ES-I3 (cell line): ENCODE results near the gene BACH2.
A peak's percentile ranks its signal among the peaks of the same experiment; 100 is the strongest.
"Not testable (repeated sequence)": the region's sequence is repeated elsewhere in the genome, so short reads cannot be mapped to it uniquely, and the experiment has no call there.

ENCODE experiments used
- H3K36me3 ChIP-seq: 2 replicates; pipeline ENCODE4 v1.6.1; 2013; ENCODE audit warnings: mild to moderate bottlenecking, low read length, control low read depth, moderate library complexity; ENCODE audit not compliant: insufficient read depth
- H3K4me1 ChIP-seq: 2 replicates; pipeline ENCODE4 v1.6.1; 2013; ENCODE audit warnings: mild to moderate bottlenecking, control low read depth, low read length; ENCODE audit not compliant: insufficient read depth
- H3K9ac ChIP-seq: 2 replicates; pipeline ENCODE4 v1.6.1; 2013; ENCODE audit warnings: low read depth, mild to moderate bottlenecking, low read length, moderate library complexity
- H3K9me3 ChIP-seq: 2 replicates; pipeline ENCODE4 v1.6.1; 2013; ENCODE audit warnings: mild to moderate bottlenecking, low read length, moderate library complexity; ENCODE audit not compliant: control insufficient read depth, insufficient read depth

Gene BACH2

DNA sequence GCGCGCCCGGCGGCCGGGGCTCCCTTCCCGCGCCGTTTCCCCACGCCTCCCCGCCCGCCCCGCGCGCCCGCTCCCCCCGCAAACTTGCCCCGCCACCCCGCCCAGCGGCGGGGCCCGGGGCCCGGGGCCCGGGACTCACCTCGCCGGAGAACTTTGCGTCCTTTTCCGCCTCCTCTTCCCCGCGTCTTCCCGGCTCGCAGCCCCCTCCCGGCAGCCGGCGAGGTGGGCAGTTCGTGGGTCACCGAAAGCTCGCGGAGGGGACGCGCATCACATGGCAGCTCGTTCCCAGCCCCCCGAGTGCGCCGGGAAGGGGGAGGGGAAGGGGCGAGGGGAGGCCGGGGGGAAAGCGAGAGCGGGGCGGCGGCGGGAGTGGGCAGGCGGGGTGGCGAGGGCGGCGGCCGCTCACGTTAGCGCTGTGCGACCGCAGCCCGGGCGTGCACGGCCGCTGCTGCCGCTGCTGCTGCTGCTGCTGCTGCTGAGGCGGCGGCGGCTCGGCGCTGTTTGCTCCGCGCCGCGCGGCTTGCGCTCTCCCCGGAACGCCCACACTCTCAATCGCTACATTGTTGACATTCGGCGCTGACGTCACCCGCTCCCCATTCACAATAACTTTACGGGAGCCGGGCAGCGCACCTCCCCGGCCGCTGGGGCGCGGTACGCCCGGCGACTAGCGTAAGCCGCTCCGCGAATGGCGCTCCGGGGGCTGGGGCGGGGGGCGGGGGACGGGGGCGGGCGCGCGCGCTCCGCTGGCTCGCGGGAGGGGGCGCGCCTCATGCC, at the start of gene BACH2:
TSS of gene BACH2 (minus strand) at position 503 of the 774 bp plus-strand sequence. CDS start 287,999 bp downstream, outside the sequence.
- no peaks in the 10 kb centered on the region for H3K36me3 ChIP-seq
- H3K9ac ChIP-seq, result peak within 1 kb of the TSS; percentile 80
- H3K4me1 ChIP-seq, result peaks cover 12% of the 10 kb centered on the region; the same call in 1 of the 2 replicates
- H3K9me3 ChIP-seq, result no peaks in the 10 kb centered on the region

DNA sequence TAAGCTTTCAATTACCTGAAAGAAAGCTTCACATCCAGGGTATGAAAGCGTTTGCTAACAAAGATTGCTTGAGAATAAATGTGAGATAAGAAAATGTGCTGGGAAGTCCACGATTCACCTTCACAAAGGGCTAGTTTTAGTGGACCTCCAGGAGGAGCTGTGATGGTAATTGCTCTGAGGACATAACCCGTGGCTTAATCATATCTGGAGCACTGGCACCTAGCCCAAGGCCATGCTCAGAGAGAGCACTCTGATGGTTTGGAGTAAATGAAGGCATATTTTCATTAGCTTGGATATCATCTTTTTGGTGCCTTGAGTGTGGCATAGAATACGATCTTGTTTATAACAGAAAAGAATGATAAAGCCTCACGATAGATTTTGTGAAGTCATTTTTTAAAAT, 46.9 kb upstream of the BACH2 start:
- Histone ChIP-seq H3K36me3 (no peaks in the 10 kb centered on the region), H3K9me3 (no peaks in the 10 kb centered on the region), H3K9ac (no peak overlapping the region), H3K4me1 (no peaks in the 10 kb centered on the region)

DNA sequence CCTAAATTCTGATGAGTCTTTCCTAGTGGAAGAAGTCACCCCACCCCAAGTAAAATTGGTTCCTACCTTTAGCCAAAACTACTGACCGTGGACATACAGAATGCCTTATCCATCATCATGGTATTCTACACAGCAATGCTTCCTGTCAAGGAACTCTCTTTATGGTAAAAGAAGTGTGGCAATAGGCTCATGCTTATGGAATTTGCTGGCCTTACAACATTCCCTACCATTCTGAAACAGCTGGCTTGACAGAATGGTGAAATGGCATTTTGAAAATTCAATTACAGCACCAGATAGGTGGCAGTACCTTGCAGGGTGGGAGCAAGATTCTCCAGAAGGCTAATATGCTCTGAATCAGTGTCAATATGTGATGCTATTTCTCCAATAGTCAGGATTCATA, 41.8 kb upstream of the BACH2 start:
- Histone ChIP-seq H3K9me3 (no peaks in the 10 kb centered on the region), H3K4me1 (no peaks in the 10 kb centered on the region), H3K9ac (no peak overlapping the region), H3K36me3 (no peaks in the 10 kb centered on the region)

DNA sequence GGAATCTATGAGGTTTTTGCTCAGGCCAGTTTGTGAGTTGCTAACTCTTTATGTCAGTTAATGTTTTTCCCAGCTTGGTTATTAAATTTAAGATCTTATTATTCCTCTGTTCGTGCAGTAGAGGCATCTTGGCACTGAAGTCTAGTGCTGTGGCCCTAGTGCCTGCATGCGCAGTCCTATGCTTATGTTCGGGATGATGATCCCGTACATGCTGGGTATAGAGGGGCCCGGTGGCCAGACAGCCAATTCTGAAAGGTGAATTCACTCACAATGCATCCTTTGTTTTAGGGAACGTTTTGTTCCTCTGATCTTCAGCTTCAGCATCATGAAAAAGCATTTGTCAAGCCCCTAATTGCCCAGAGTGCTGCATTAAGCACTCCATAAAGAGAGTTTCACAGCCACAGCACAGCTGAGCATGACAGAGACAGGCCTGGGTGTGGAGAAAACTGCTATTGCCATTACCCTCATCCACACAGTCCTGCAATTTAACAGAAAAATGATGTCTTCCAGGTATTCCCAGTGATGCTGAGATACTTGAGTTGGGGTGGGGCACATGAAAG, 39.8 kb upstream of the BACH2 start:
- H3K9me3 ChIP-seq, result no peaks in the 10 kb centered on the region
- no peak overlapping the region for H3K9ac ChIP-seq
- no peaks in the 10 kb centered on the region for H3K36me3 ChIP-seq
- H3K4me1 ChIP-seq, result no peaks in the 10 kb centered on the region

DNA sequence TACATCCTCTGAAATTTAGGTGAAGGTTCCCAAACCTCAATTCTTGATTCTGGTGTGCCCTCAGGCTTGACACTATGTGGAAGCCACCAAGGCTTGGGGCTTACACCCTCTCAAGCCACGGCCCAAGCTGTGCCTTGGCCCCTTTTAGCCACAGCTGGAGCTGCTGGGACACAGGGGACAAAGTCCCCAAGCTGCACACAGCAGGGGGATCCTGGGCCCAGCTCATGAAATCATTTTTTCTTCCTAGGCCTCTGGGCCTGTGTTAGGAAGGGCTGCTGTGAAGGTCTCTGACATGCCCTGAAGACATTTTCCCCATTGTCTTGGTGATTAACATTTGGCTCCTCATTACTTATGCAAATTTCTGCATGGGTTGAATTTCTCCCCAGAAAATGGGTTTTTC, 37.3 kb upstream of the BACH2 start:
- no peaks in the 10 kb centered on the region for H3K9me3 ChIP-seq
- no peaks in the 10 kb centered on the region for H3K36me3 ChIP-seq
- peaks cover 8% of the 10 kb centered on the region for H3K4me1 ChIP-seq
- H3K9ac ChIP-seq, result no peak overlapping the region

DNA sequence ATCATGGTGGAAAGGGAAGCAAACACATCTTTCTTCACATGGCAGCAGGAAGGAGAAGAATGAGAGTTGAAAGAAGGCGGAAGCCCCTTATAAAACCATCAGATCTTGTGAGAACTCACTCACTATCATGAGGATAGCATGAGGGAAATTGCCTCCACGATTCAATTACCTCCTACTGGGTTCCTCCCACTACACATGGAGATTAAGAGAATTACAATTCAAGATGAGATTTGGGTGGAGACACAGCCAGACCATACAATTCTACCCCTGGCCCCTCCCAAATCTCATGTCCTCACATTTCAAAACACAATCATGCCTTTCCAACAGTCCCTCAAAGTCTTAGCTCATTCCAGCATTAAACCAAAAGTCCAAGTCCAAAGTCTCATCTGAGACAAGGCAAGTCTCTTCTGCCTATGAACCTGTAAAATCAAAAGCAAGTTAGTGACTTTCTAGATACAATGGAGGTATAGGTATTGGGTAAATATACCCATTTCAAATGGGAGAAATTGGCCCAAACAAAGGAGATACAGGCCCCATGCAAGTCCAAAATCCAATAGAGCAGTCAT, 36.4 kb upstream of the BACH2 start:
- H3K4me1 ChIP-seq, result peaks cover 11% of the 10 kb centered on the region
- H3K36me3 ChIP-seq, H3K9ac ChIP-seq, H3K9me3 ChIP-seq: not testable (repeated sequence)

DNA sequence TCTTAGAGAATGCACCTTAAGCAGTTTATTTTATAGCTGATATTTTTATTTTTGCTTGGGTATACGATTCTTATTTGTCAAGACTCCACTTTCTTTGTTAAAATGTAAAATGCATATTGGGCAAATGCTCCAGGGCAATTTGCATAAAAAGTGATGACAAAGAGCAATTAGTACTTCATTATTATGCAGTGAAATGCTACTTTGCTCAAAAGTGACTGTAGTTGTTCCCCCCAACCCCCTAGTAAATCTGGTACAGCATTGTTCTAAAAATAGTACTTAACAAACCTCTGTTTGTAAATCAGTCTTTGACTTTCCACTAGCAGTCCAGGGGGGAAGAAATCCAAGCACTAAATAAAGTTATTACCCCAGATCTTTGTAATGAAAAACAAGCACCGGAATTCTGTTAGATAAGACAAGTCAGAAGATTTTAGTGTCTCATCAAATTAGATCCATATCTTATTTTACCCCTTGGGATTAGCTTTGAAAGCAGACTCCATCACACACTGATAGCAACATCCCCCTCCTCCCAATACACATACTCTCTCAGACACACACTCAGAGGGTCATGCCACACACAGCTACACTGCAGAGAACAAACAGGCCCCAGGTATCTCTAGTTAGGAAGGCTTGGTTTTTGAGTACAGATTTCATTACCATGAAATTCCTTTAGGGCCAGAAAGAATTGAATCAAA, 32.9 kb upstream of the BACH2 start:
- H3K9ac ChIP-seq, result no peak overlapping the region
- H3K9me3 ChIP-seq, result no peaks in the 10 kb centered on the region
- H3K36me3 ChIP-seq, result no peaks in the 10 kb centered on the region
- H3K4me1 ChIP-seq, result peaks cover 11% of the 10 kb centered on the region

DNA sequence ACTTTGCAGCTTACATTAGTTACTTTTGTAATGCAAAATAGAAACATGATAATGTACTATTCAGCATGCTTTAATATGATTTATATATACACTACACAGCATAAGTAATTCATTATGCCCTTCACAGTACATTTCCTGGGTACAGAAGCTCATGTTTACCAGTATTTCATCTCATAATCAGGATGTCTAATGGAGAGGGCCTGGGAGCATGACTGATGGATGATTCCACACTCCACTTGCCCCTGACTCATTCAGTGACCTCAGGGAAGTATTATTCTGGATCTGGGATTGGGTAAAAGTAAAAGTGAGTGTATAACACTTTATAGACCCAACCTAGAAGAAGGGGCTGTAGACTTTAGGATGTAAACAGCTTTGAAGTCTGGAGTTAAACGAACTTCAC, 31.4 kb upstream of the BACH2 start:
- H3K9ac ChIP-seq, result no peak overlapping the region
- no peaks in the 10 kb centered on the region for H3K36me3 ChIP-seq
- no peaks in the 10 kb centered on the region for H3K9me3 ChIP-seq
- peaks cover 11% of the 10 kb centered on the region for H3K4me1 ChIP-seq

DNA sequence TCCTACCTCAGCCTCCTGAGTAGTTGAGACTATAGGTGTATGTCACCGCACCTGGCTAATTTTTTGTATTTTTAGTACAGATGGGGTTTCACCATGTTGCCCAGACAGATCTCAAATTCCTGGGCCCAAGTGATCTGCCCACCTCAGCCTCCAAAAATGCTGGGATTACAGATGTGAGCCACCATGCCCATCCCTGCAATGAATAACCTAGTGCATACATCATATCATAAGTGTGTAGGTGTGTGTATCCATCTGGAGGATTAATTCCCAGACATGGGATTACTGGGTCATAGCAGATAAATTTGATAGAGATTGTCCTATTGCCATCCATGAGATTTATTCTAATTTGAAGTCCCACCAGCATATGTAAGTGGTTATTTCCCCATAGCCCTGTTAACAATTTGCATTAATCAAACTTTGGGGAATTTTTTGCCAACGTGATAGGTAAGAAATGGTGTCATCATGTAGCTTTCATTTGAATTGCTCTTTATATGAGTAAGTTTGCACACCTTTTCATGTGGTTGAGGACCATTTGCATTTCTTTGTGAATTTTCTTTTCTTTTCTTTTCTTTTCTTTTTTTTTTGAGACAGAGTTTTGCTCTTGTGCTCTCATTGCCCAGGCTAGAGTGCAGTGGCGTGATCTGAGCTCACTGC, 29.9 kb upstream of the BACH2 start:
- Histone ChIP-seq H3K36me3 (no peaks in the 10 kb centered on the region), H3K4me1 (peaks cover 11% of the 10 kb centered on the region), H3K9ac (no peak overlapping the region), H3K9me3 (no peaks in the 10 kb centered on the region)

DNA sequence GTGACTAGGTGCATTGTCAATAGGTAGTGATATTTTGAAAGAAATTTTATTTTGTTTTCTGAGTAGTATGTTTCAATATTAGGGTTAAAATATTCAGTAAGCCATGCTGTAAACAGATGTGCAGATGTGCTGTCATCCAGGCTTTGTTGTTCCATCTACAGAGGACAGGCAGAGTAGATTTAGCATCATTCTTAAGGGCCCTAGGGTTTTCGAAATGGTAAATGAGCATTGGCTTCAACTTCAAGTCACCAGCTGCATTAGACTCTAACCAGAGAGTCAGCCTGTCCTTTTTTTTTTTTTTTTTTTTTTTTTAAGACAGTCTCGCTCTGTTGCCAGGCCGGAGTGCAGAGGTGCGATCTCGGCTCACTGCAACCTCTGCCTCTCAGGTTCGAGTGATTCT, 27.1 kb upstream of the BACH2 start:
- Histone ChIP-seq H3K9ac (no peak overlapping the region), H3K36me3 (no peaks in the 10 kb centered on the region), H3K9me3 (no peaks in the 10 kb centered on the region), H3K4me1 (peaks cover under 1% of the 10 kb centered on the region; the same call in 1 of the 2 replicates)

DNA sequence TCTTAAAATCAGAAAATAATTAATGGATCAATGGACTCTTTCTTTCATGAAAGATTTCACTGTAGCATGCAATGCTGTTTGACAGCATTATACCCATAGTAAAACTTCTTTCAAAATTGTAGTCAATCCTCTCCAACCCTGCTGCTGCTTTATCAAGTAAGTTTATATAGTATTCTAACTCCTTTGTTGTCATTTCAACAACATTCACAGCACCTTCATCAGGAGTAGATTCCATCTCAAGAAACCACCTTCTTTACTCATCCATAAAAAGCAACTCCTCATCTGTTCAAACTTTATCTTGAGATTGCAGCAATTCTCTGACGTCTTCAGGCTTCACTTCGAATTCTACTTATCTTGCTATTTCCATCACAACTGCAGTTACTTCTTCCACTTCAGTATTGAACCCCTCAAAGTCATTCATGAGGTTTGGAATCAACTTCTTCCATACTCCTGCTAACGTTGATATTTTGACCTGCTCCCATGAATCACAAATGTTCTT, 26.4 kb upstream of the BACH2 start:
- H3K4me1 ChIP-seq, result no peaks in the 10 kb centered on the region
- H3K36me3 ChIP-seq, result no peaks in the 10 kb centered on the region
- H3K9ac ChIP-seq, result no peak overlapping the region
- no peaks in the 10 kb centered on the region for H3K9me3 ChIP-seq

DNA sequence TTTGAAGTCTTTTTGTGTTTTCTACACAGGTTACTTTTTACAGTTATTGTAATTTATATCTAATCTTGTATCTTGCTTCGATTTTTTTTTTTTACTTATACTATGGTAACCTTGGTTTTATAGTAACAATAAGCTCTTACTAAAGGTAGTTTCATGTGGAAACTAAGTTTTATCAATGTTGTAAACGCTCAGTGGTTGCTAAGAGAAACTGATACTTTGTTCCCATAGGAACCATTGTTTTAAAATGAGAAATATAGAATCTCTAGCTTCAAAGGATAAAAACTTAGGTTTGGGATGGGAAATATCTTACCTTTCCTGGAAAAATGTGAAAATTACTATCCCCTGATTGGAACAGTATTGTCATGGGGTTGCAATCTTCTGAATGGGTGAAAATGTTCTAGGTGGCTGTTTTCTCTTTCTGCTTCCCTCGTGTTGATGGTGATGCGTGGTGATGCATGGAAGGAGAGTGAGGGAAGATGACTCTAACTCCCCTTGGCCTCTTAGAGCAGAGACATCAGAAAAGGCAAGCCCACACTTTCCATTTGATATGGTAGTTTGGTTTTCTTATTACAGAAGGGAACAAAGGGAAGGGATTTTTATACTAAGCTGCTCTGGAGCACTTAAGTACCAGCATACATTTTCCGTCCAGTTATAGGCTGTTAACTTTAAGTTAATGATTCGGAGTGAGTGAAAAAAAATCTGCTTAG, 23.5 kb upstream of the BACH2 start:
- Histone ChIP-seq H3K4me1 (no peaks in the 10 kb centered on the region), H3K36me3 (no peaks in the 10 kb centered on the region), H3K9ac (no peak overlapping the region), H3K9me3 (no peaks in the 10 kb centered on the region)

DNA sequence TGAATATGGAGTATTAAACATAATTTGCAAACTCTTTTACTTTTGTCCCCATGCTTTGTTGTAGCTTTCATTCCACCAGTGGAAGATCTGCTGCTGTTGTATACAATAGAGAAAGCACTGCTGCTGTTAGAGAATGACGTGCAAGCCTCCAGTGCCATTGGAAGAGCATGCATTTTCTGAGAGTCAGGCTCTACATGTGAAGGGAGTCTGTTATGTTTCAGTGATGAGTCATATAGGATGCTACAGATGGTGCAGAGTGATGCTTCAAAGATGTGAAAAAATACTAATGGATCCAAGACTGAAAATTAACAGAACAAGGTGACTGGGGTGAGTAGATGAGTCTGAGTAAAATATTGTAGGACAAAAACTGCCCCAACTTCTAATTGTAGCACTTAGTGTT, 22.4 kb upstream of the BACH2 start:
- Histone ChIP-seq H3K9me3 (no peaks in the 10 kb centered on the region), H3K9ac (no peak overlapping the region), H3K36me3 (no peaks in the 10 kb centered on the region), H3K4me1 (no peaks in the 10 kb centered on the region)

DNA sequence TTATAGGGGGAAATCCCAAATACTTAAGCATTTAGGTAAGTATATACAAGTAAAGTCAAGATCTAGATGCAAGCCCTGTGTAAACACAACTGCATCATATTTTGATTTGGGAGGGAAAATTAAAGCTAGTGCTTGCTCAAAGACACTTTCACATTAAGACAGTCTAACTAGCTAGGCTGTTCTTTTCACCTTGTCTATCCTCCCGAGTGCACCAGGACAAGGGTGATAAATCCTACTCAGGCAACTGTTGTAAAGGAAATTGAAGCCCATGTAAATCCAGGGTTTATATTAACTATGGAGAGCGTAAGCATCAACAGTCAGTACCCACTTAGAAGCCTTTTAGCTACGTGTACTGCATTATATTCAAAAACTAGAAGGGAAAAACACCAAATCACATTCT, 19.3 kb upstream of the BACH2 start:
- H3K9ac ChIP-seq, result no peak overlapping the region

More for the DNA sequence above, 19.3 kb upstream of the BACH2 start:
- no peaks in the 10 kb centered on the region for H3K9me3 ChIP-seq
- no peaks in the 10 kb centered on the region for H3K36me3 ChIP-seq
- no peaks in the 10 kb centered on the region for H3K4me1 ChIP-seq
